Activated CD4-positive, alpha-beta T cell treated with anti-CD3 and anti-CD28 coated beads, Interleukin-2, amount 10 ng/mL, durations not matched to agents 7 days and 5 days (primary cell): Measurements from ENCODE around the gene LRFN3. TPM values are rescaled to one million over a fixed set of nuclear protein-coding genes. Genes with fewer than 3 reads are reported as not detected.
"Not testable (repeated sequence)": the region's sequence is repeated elsewhere in the genome, so short reads cannot be mapped to it uniquely, and the experiment has no call there.

Experiments
- CTCF ChIA-PET: fragments of 350-600 bp; sonication (Branson Sonifier 250); formaldehyde crosslinking; loops from one replicate; lab custom pipeline; 2021; ENCODE audit warnings: antibody characterized with exemption; lab: Charles Lee
- POLR2A ChIA-PET: fragments of 350-600 bp; sonication (Branson Sonifier 250); formaldehyde crosslinking; loops from one replicate; lab custom pipeline; 2021; ENCODE audit warnings: antibody characterized with exemption; lab: Charles Lee
- DNase-seq: peaks from one replicate; pipeline ENCODE4 v3.0.0-alpha.2; 2020
- H3K27ac Mint-ChIP-seq: one replicate; pipeline ENCODE4 v1.8.0; 2021; ENCODE audit warnings: mild to moderate bottlenecking, moderate library complexity, mixed read lengths
- H3K27me3 Mint-ChIP-seq: one replicate; pipeline ENCODE4 v1.8.0; 2021; ENCODE audit warnings: mixed read lengths
- H3K36me3 Mint-ChIP-seq: one replicate; pipeline ENCODE4 v1.8.0; 2021; ENCODE audit warnings: low read depth, mixed read lengths
- H3K4me1 Mint-ChIP-seq: one replicate; pipeline ENCODE4 v1.8.0; 2021; ENCODE audit warnings: mixed read lengths
- H3K4me3 Mint-ChIP-seq: one replicate; pipeline ENCODE4 v1.8.0; 2021; ENCODE audit warnings: mild to moderate bottlenecking, moderate library complexity, mixed read lengths
- H3K9me3 Mint-ChIP-seq: one replicate; pipeline ENCODE4 v1.8.0; 2021; ENCODE audit warnings: mixed read lengths
- total RNA-seq, 2 experiments: library from RNA; stranded (reverse); gene quantifications; one replicate each; pipeline ENCODE4 v1.2.3, GENCODE V29; 2021

Gene LRFN3
- total RNA-seq, 2 experiments from 2014 or later: 12.3 to 13.5 TPM

DNA sequence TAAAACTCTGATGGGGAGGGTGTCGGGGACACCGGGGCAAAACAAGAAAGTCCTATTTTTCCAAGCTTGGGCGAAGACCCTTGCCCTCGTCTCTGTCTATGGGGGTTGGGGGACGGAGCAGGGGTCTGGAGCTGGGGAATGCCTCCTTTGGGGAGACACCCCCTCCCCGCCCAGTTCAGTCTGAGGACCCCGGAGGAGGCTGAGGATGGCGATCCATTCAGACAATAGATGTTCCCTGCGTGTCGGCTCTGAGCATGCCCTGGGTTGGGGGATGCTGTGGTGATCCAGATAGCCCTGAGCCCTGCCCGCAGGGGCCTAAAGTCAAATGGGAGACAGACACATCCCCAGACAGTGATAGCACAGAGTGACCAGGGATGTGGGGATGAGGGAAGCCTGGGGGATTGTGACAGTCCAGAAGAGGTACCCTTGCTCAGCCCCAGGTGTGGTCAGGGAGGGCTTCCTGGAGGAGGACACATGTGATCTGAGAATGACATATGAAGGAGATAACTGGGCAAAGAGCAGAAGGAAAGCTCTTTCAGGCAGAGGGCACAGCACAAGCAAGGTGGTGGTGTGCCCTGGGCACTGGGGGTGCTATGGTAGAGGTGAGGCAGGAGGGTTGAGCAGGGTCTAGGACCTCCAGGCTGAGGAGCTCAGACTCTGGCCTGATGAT, 9.1 kb downstream of the LRFN3 start:
- POLR2A ChIA-PET: no interaction called here

DNA sequence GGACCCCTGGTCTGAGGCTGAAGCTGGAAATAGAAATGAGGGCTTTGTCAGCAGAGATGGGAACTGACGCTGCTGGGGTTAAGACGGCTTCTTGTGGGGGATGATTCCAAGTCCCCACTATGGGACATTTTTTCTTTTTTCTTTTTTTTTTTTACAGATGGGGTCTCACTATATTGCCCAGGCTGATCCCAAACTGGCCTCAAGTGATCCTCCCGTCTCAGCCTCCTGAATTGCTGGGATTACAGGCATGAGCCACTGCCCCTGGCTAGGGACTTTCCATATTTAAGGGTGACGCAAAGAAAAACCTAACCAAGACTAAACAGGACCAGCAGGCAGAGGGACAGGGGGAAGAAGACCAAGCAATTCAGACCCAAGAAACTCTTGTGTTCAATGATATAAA, 10.0 kb downstream of the LRFN3 start:
- H3K4me3 Mint-ChIP-seq: no peak overlapping the region
- H3K4me1 Mint-ChIP-seq: peaks cover 22% of the 10 kb centered on the region
- POLR2A ChIA-PET: no interaction called here
- H3K27me3 Mint-ChIP-seq: no peaks in the 10 kb centered on the region
- no peak for DNase-seq
- no peaks in the 10 kb centered on the region for H3K36me3 Mint-ChIP-seq
- CTCF ChIA-PET: interaction anchor here (1.0 to 1.2 kb wide), 3 partner anchors 14 to 59 kb away, joined by 3 read pairs; no protein-coding TSS in a partner anchor
- no peak overlapping the region for H3K27ac Mint-ChIP-seq
- H3K9me3 Mint-ChIP-seq: no peaks in the 10 kb centered on the region

More for the DNA sequence above, 9.1 kb downstream of the LRFN3 start:
- Mint-ChIP-seq H3K36me3 (no peaks in the 10 kb centered on the region), H3K4me1 (peaks cover 25% of the 10 kb centered on the region), H3K9me3 (no peaks in the 10 kb centered on the region), H3K27me3 (no peaks in the 10 kb centered on the region), H3K27ac (no peak overlapping the region), H3K4me3 (no peak overlapping the region)
- CTCF ChIA-PET: interaction anchor here (0.5 to 1.0 kb wide), 2 partner anchors 15 to 18 kb away, joined by 3 read pairs; no protein-coding TSS in a partner anchor
- no peak for DNase-seq

DNA sequence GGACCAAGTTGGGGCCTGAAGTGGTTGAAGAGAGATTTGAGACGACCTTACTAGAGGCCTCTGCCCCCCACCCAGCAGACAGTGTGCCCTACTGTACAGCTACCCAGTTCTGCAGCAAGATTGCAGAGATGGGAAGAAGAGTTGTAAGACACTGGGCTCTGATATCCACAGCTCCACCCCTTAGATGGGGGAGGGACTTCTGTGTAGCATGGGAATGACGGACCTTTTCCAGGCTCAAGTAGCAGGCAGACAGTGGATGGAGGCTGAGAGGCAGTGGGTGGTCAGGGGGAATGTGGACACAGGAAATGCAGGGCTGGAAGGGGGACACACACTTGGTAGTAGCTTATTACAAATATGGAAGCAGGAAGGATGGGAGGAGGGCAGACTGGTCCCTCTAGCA, 13.0 kb downstream of the LRFN3 start:
- DNase-seq: no peak
- H3K4me1 Mint-ChIP-seq: peaks cover 44% of the 10 kb centered on the region
- H3K9me3 Mint-ChIP-seq: no peaks in the 10 kb centered on the region
- peaks cover 2% of the 10 kb centered on the region for H3K36me3 Mint-ChIP-seq
- H3K4me3 Mint-ChIP-seq: no peak overlapping the region
- CTCF ChIA-PET: interaction anchor here (0.6 kb wide), 1 partner anchor 217 kb away, joined by 3 read pairs; no protein-coding TSS in a partner anchor
- H3K27me3 Mint-ChIP-seq: no peaks in the 10 kb centered on the region
- no peak overlapping the region for H3K27ac Mint-ChIP-seq
- POLR2A ChIA-PET: no interaction called here

DNA sequence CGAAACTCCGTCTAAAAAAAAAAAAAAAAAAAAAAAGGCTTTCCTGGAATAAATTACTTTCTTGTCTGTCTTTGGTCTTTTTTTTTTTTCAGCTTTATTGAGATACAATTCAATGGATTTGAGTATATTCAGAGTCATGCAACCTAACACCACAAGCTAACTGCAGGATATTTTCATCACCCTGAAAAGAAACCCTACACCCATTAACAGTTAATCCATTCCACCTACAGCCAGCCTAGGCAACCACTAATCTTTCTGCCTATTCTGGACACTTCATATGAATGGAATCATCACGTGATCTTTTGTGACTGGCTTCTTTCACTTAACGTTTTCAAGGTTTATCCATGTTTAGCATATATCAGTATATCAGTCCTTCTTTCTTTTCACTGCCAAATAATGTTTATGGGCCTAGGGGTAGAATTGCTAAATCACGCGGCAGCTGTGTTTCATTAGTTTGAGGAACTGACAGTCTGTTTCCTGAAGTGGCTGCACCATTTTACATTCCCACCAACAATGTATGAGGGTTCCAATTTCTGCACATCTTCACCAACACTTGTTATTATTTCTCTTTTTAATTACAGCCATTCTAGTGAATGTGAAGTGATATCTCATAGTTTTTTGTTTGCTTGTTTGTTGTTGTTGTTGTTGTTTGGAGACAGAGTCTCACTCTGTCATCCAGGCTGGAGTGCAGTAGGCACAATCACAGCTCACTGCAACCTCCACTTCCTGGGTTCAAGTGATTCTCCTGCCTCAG, 19.9 kb downstream of the LRFN3 start:
- no peak for DNase-seq
- H3K27ac Mint-ChIP-seq: peak overlapping the region; percentile 54
- peaks cover 5% of the 10 kb centered on the region for H3K9me3 Mint-ChIP-seq
- peaks cover 16% of the 10 kb centered on the region for H3K27me3 Mint-ChIP-seq
- peaks cover 6% of the 10 kb centered on the region for H3K36me3 Mint-ChIP-seq
- no peak overlapping the region for H3K4me3 Mint-ChIP-seq
- ChIA-PET POLR2A (no interaction called here), CTCF (interaction anchor here (0.8 to 1.1 kb wide), 3 partner anchors 9 to 24 kb away, joined by 3 to 4 read pairs (median 3); no protein-coding TSS in a partner anchor)
- peaks cover 47% of the 10 kb centered on the region for H3K4me1 Mint-ChIP-seq

DNA sequence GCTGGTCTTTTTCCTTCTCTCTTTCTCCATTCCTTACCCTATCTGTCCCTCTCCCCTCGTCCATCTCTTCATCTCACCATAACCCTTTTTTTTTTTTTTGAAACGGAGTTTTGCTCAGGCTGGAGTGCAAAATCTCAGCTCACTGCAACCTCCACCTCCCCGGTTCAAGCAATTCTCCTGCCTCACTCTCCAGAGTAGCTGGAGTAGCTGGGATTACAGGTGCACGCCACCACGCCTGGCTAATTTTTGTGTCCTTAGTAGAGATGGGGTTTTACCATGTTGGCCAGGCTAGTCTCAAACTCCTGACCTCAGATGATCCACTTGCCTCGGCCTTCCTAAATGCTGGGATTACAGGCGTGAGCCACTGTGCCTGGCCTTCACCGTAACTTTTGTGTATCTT, 21.2 kb downstream of the LRFN3 start:
- POLR2A ChIA-PET: interaction anchor here (0.7 kb wide), 1 partner anchor 1481 kb away, joined by 3 read pairs; no protein-coding TSS in a partner anchor
- H3K4me3 Mint-ChIP-seq: not testable (repeated sequence)

DNA sequence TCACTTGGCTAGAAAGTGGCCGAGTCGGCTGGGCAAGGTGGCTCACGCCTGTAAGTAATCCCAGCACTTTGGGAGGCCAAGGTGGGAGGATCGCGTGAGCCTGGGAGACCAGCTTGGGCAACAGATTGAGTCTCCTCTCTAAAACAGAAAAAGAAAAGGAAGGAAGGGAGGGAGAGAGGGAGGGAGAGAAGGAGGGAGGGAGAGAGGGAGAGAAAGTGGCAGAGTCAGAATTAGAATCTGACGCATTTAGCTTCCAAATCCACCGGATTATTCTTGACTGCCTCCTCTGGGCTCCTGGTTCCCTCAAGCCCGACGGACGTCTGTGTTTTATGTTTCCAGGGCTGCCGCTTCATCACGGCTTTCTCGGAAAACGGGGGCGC, 22.5 kb downstream of the LRFN3 start:
- Mint-ChIP-seq H3K9me3 (peaks cover 5% of the 10 kb centered on the region), H3K4me3 (peak overlapping the region; percentile 45), H3K36me3 (peaks cover 4% of the 10 kb centered on the region), H3K4me1 (peaks cover 26% of the 10 kb centered on the region), H3K27ac (peak overlapping the region; percentile 13), H3K27me3 (peaks cover 19% of the 10 kb centered on the region)
- ChIA-PET CTCF (interaction anchor here (0.7 to 1.6 kb wide), 6 partner anchors 12 to 95 kb away, joined by 3 to 8 read pairs (median 3); no protein-coding TSS in a partner anchor), POLR2A (no interaction called here)
- no peak for DNase-seq

More for the DNA sequence above, 21.2 kb downstream of the LRFN3 start:
- peaks cover 38% of the 10 kb centered on the region for H3K4me1 Mint-ChIP-seq
- not testable (repeated sequence) for H3K36me3 Mint-ChIP-seq, H3K9me3 Mint-ChIP-seq, DNase-seq
- H3K27me3 Mint-ChIP-seq: peaks cover 16% of the 10 kb centered on the region
- CTCF ChIA-PET: interaction anchor here (1.3 kb wide), 1 partner anchor 94 kb away, joined by 3 read pairs; no protein-coding TSS in a partner anchor
- H3K27ac Mint-ChIP-seq: peak overlapping the region; percentile 51

DNA sequence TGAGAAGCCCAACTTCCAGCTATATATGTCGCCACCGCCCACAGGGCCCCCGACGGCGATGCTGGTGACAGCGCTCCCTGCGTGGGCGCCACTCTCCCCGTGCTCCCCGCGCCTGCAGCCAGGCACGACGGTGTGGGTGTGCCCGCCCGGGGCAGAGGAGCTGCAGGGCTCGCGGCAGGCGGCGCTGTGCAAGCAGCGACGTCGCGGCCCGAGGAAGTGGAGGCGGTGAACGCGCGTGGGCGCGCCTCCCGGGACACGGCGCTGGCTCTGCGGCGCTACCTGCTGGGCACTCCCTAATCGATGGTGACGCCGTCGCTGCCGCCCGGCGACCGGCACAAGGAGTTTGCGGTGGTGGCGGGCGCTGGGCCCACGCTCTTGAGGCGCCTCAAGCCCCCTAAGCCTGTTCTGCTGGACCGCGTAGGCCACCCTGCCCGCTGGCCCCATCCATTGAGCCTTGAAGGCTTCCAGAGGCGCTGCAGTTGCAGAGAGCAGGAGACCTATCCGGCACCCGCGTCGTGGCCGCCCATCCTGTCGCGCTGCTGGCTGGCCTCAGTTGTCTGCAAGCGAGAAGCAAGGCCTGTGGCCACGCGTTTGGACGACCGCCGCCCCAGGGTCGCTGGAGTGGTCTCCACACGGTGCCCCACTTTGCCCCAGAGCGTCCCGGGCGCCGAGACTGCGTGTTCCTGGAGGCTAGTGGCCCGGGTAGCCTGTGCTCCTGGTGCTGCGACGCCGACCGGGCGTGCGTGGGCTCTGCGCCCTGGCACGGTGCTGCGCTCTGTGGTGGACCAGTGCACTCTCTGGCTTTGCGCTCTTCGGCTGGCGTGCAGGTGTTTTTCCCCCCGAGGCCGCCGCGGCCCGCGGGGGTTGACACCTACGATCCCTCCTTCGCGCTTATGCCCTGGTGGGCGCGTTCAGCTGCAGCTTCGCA, 23.1 kb downstream of the LRFN3 start:
- no peak overlapping the region for H3K4me3 Mint-ChIP-seq
- peaks cover 4% of the 10 kb centered on the region for H3K36me3 Mint-ChIP-seq
- peak; percentile 64 for DNase-seq
- peaks cover 19% of the 10 kb centered on the region for H3K4me1 Mint-ChIP-seq
- H3K27ac Mint-ChIP-seq: no peak overlapping the region
- peaks cover 5% of the 10 kb centered on the region for H3K9me3 Mint-ChIP-seq
- ChIA-PET CTCF (interaction anchor here (0.7 to 1.6 kb wide), 5 partner anchors 11 to 77 kb away, joined by 3 to 8 read pairs (median 3); no protein-coding TSS in a partner anchor), POLR2A (no interaction called here)
- peaks cover 20% of the 10 kb centered on the region for H3K27me3 Mint-ChIP-seq

DNA sequence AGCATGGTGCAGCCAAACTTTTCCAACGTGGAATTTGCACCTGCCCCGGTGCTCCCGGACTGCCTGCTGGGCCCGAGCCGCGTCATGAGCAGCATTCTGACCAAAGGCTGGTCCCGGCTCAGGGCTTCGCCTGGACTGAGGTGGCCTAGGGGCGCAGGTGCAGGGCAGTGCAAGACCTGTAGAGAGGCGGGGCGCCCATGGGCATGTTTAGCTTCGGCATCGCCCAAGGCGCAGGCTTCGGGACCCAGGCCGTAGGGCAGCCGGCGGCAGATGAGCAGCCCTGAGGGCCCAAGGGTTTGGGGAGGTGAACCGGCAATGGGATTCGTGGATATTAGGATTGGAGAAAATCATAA, 23.8 kb downstream of the LRFN3 start:
- CTCF ChIA-PET: no interaction called here
- no peak overlapping the region for H3K4me3 Mint-ChIP-seq
- no peak overlapping the region for H3K27ac Mint-ChIP-seq
- H3K4me1 Mint-ChIP-seq: peaks cover 16% of the 10 kb centered on the region
- peaks cover 5% of the 10 kb centered on the region for H3K9me3 Mint-ChIP-seq
- peaks cover 4% of the 10 kb centered on the region for H3K36me3 Mint-ChIP-seq
- peaks cover 20% of the 10 kb centered on the region for H3K27me3 Mint-ChIP-seq
- POLR2A ChIA-PET: no interaction called here
- no peak for DNase-seq

DNA sequence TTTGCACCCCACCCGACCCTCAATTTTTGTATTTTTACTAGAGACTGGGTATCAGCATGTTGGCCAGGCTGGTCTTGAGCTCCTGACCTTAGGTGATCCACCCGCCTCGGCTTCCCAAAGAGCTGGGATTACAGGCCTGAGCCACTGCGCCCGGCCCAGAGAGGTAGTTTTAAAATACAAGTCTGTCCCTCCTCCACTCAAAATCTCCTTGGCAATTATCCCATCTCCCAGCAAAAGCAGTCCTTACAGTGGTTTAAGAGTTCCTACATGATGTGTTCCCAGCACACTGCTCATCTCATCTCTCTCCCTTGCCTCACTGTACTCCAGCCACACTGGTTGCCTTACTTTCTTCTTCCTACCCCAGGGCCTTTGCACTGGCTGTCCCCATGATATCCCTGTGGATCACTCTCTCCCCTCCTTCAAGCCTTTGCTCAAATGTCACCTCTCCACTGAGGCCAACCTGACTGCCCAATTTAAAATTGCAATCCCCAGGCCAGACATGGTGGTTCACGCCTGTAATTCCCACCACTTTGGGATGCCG, 24.3 kb downstream of the LRFN3 start:
- no peak overlapping the region for H3K27ac Mint-ChIP-seq
- peaks cover 20% of the 10 kb centered on the region for H3K27me3 Mint-ChIP-seq
- H3K4me3 Mint-ChIP-seq: no peak overlapping the region
- CTCF ChIA-PET: no interaction called here
- H3K4me1 Mint-ChIP-seq: peaks cover 12% of the 10 kb centered on the region
- peaks cover 5% of the 10 kb centered on the region for H3K9me3 Mint-ChIP-seq
- H3K36me3 Mint-ChIP-seq: peaks cover 4% of the 10 kb centered on the region
- POLR2A ChIA-PET: no interaction called here
- DNase-seq: no peak

DNA sequence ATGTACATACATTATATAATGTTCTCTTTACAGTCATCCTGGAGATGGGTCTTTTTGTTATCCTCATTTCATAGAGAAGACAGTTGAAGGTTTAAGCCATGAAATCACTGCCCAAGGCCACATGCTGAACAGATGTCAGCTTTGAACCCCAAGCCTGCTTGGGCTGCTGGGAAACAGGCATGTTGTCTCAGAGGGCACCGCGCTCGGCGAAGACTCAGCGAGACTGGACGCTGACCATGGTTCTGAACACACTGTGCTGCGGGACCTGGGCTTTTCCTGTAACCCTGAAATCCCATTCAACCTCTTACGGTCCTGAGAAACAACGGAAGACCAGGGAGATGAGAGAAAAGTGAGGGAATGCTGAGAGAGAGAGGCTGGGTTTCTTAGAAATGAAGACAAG, 27.3 kb downstream of the LRFN3 start:
- peak; percentile 66 for DNase-seq
- Mint-ChIP-seq H3K27me3 (peaks cover 16% of the 10 kb centered on the region), H3K27ac (no peak overlapping the region), H3K4me1 (peaks cover 3% of the 10 kb centered on the region), H3K9me3 (no peaks in the 10 kb centered on the region), H3K36me3 (no peaks in the 10 kb centered on the region), H3K4me3 (no peak overlapping the region)
- ChIA-PET POLR2A (no interaction called here), CTCF (interaction anchor here (0.9 to 1.1 kb wide), 2 partner anchors 10 to 18 kb away, joined by 3 read pairs; no protein-coding TSS in a partner anchor)

DNA sequence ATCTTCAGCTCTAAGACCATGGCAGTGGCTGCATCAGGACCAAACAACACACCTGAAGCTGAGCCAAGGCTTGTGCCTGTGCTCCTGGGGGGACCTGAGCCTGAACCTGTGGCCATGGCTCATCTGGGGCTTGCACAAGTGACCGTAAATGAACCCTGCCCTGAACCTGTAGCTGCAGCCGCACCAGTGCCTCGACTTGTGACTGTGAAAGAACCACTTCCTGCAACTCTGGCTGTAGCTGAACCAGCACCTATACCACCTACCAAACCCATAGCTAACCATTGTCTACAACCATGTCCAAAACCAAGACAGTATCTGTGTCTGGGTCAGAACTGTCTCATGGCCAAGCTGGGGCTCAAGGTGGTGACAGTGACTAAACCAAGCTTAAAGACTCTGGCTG, 30.6 kb downstream of the LRFN3 start:
- Mint-ChIP-seq H3K4me3 (no peak overlapping the region), H3K9me3 (no peaks in the 10 kb centered on the region), H3K36me3 (no peaks in the 10 kb centered on the region), H3K27ac (no peak overlapping the region), H3K27me3 (peaks cover 5% of the 10 kb centered on the region), H3K4me1 (peaks cover 3% of the 10 kb centered on the region)
- DNase-seq: no peak
- POLR2A ChIA-PET: no interaction called here
- CTCF ChIA-PET: interaction anchor here (1.0 to 1.4 kb wide), 2 partner anchors 11 to 88 kb away, joined by 3 read pairs; partner anchors contain the start of gene WDR62

DNA sequence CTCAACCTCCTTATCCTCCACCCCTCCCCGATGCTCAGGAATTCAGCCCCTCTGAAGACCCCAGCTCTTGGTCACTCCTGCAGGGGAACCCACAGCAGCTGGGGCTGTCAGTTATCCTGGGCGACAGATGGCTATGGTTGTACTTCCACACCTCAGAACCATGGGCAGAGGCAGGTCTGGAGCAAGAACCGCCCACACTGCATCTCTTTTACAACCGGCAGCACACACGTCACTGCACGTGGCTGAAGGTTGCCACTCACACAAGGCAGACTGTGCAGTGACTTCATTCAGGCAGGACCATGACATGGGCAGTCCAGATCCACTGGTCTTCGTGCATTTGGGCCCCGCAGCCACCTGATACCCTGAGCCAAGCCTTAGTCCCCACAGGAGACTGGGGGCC, 37.3 kb downstream of the LRFN3 start:
- Mint-ChIP-seq H3K27me3 (peaks cover 4% of the 10 kb centered on the region), H3K27ac (no peak overlapping the region), H3K9me3 (no peaks in the 10 kb centered on the region), H3K4me1 (peaks cover 3% of the 10 kb centered on the region), H3K36me3 (no peaks in the 10 kb centered on the region), H3K4me3 (no peak overlapping the region)
- no peak for DNase-seq
- CTCF ChIA-PET: no interaction called here
- POLR2A ChIA-PET: no interaction called here
